Measurements from ENCODE around the gene ZNF132.

Gene ZNF132

GRCh38 chr19:58409010-58409790 is 30.8 kb downstream of the ZNF132 start (continued):
- TF ChIP-seq ZBTB21 (tag by site-specific recombination; IDR thresholded peaks at IDR 0.05) = no peak
- TF ChIP-seq ZNF560 (tag by site-specific recombination; IDR thresholded peaks at IDR 0.05; ENCODE audit: borderline replicate concordance) = no peak
- TF ChIP-seq SP3 (tag by site-specific recombination; IDR thresholded peaks at IDR 0.05) = peak; percentile 37; the same call in 1 of the 2 replicates
- no peak for TF ChIP-seq ZNF596 (tag by site-specific recombination; IDR thresholded peaks at IDR 0.05)
- TF ChIP-seq, protein P1, sequence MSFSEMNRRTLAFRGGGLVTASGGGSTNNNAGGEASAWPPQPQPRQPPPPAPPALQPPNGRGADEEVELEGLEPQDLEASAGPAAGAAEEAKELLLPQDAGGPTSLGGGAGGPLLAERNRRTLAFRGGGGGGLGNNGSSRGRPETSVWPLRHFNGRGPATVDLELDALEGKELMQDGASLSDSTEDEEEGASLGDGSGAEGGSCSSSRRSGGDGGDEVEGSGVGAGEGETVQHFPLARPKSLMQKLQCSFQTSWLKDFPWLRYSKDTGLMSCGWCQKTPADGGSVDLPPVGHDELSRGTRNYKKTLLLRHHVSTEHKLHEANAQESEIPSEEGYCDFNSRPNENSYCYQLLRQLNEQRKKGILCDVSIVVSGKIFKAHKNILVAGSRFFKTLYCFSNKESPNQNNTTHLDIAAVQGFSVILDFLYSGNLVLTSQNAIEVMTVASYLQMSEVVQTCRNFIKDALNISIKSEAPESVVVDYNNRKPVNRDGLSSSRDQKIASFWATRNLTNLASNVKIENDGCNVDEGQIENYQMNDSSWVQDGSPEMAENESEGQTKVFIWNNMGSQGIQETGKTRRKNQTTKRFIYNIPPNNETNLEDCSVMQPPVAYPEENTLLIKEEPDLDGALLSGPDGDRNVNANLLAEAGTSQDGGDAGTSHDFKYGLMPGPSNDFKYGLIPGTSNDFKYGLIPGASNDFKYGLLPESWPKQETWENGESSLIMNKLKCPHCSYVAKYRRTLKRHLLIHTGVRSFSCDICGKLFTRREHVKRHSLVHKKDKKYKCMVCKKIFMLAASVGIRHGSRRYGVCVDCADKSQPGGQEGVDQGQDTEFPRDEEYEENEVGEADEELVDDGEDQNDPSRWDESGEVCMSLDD (tag by site-specific recombination; IDR thresholded peaks at IDR 0.05) = 0 out of 2 replicates have a peak, but pooled peaks have one; percentile 5
- TF ChIP-seq ZBTB7A (tag by site-specific recombination; IDR thresholded peaks at IDR 0.05; ENCODE audit: low read depth) = 0 out of 2 replicates have a peak, but pooled peaks have one; percentile 7
- TF ChIP-seq ZNF544 (tag by site-specific recombination; IDR thresholded peaks at IDR 0.05) = no peak
- peak; percentile 77; the same call in 1 of the 2 replicates for TF ChIP-seq ZBTB20 (tag by site-specific recombination; IDR thresholded peaks at IDR 0.05)
- peak; percentile 77 for TF ChIP-seq ZIC2 (tag by site-specific recombination; IDR thresholded peaks at IDR 0.05)
- TF ChIP-seq ZNF354C (tag by site-specific recombination; IDR thresholded peaks at IDR 0.05; ENCODE audit: borderline replicate concordance, low read depth) = no peak
- TF ChIP-seq ZFP41 (tag by site-specific recombination; IDR thresholded peaks at IDR 0.05; ENCODE audit: borderline replicate concordance) = no peak
- TF ChIP-seq ZNF423 (tag by site-specific recombination; IDR thresholded peaks at IDR 0.05) = no peak
- no peak; the same call in 1 of the 2 replicates for TF ChIP-seq RBAK (tag by site-specific recombination; IDR thresholded peaks at IDR 0.05)
- TF ChIP-seq KLF7 (tag by site-specific recombination; IDR thresholded peaks at IDR 0.05; ENCODE audit: borderline replicate concordance) = no peak
- TF ChIP-seq ZNF600 (tag by site-specific recombination; IDR thresholded peaks at IDR 0.05) = peak; percentile 49
- TF ChIP-seq, protein P2, sequence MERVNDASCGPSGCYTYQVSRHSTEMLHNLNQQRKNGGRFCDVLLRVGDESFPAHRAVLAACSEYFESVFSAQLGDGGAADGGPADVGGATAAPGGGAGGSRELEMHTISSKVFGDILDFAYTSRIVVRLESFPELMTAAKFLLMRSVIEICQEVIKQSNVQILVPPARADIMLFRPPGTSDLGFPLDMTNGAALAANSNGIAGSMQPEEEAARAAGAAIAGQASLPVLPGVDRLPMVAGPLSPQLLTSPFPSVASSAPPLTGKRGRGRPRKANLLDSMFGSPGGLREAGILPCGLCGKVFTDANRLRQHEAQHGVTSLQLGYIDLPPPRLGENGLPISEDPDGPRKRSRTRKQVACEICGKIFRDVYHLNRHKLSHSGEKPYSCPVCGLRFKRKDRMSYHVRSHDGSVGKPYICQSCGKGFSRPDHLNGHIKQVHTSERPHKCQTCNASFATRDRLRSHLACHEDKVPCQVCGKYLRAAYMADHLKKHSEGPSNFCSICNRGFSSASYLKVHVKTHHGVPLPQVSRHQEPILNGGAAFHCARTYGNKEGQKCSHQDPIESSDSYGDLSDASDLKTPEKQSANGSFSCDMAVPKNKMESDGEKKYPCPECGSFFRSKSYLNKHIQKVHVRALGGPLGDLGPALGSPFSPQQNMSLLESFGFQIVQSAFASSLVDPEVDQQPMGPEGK (tag by site-specific recombination; IDR thresholded peaks at IDR 0.05) = peak; percentile 69; the same call in 1 of the 2 replicates
- TF ChIP-seq GLIS1 (tag by site-specific recombination; IDR thresholded peaks at IDR 0.05) = peak; percentile 32; the same call in 1 of the 2 replicates
- TF ChIP-seq ZNF777 (tag by site-specific recombination; IDR thresholded peaks at IDR 0.05; ENCODE audit: borderline replicate concordance) = peak; percentile 13; the same call in 1 of the 2 replicates
- no peak for TF ChIP-seq ZNF18 (tag by site-specific recombination; IDR thresholded peaks at IDR 0.05)
- TF ChIP-seq ZEB2 (tag by site-specific recombination; IDR thresholded peaks at IDR 0.05) = no peak
- peak; percentile 100 for TF ChIP-seq ZNF335 (tag by site-specific recombination; conservative IDR thresholded peaks at IDR 0.05)
- no peak for TF ChIP-seq ZNF211 (tag by site-specific recombination; IDR thresholded peaks at IDR 0.05; ENCODE audit: low read depth)
- no peak for TF ChIP-seq ZNF214 (tag by site-specific recombination; IDR thresholded peaks at IDR 0.05; ENCODE audit: borderline replicate concordance)
- peak; percentile 36; the same call in 1 of the 2 replicates for TF ChIP-seq ZNF121 (tag by site-specific recombination; IDR thresholded peaks at IDR 0.05)
- peak; percentile 40; the same call in 1 of the 2 replicates for TF ChIP-seq BCL11B (tag by site-specific recombination; IDR thresholded peaks at IDR 0.05; ENCODE audit: low read depth)
- TF ChIP-seq ZNF112 (tag by site-specific recombination; IDR thresholded peaks at IDR 0.05) = no peak
- TF ChIP-seq ZNF629 (tag by site-specific recombination; IDR thresholded peaks at IDR 0.05) = no peak
- 0 out of 2 replicates have a peak, but pooled peaks have one; percentile 10 for TF ChIP-seq ZNF19 (tag by site-specific recombination; IDR thresholded peaks at IDR 0.05; ENCODE audit: low read depth)
- TF ChIP-seq MYNN (tag by site-specific recombination; IDR thresholded peaks at IDR 0.05; ENCODE audit: borderline replicate concordance) = no peak
- TF ChIP-seq, protein P3, sequence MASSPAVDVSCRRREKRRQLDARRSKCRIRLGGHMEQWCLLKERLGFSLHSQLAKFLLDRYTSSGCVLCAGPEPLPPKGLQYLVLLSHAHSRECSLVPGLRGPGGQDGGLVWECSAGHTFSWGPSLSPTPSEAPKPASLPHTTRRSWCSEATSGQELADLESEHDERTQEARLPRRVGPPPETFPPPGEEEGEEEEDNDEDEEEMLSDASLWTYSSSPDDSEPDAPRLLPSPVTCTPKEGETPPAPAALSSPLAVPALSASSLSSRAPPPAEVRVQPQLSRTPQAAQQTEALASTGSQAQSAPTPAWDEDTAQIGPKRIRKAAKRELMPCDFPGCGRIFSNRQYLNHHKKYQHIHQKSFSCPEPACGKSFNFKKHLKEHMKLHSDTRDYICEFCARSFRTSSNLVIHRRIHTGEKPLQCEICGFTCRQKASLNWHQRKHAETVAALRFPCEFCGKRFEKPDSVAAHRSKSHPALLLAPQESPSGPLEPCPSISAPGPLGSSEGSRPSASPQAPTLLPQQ (tag by site-specific recombination; IDR thresholded peaks at IDR 0.05) = peak; percentile 99
- TF ChIP-seq ZNF610 (tag by site-specific recombination; IDR thresholded peaks at IDR 0.05; ENCODE audit: borderline replicate concordance) = no peak
- TF ChIP-seq ZXDB (tag by site-specific recombination; IDR thresholded peaks at IDR 0.05) = peak; percentile 15; the same call in 1 of the 2 replicates
- TF ChIP-seq ZNF501 (tag by site-specific recombination; IDR thresholded peaks at IDR 0.05) = peak; percentile 67; the same call in 1 of the 2 replicates
